Peyer's patch (tissue), 4 donors: ENCODE results near the gene NOL11.

ENCODE experiments used
- CTCF ChIP-seq, 6 experiments: fragments of 450-650 bp in 4 of 6; fragments of 200-600 bp in 2 of 6; sonication (generic) in 1 of 6; IDR thresholded peaks; one replicate each; pipeline ENCODE4 v1.5.1; 2017 to 2019; ENCODE audit warnings: antibody characterized with exemption in 6 of 6, mild to moderate bottlenecking in 3 of 6, moderate library complexity in 1 of 6
- POLR2A ChIP-seq, 2 donors: fragments of 450-650 bp; IDR thresholded peaks; one replicate each; pipeline ENCODE4 v1.5.1; 2017; ENCODE audit warnings: antibody characterized with exemption in 2 of 2, mild to moderate bottlenecking in 2 of 2, moderate library complexity in 2 of 2

GRCh38 chr17:67772679-67773078 lies 54.9 kb downstream of the NOL11 start:
- TF ChIP-seq POLR2A (IDR thresholded peaks at IDR 0.05) = no peak
- no peak for TF ChIP-seq CTCF (IDR thresholded peaks at IDR 0.05)
